NCI-H2107 treated with DMSO at 0.1 percent for 48 hours (cell line): Measurements from ENCODE around the gene ZBED5.

Source experiments
- DNase-seq: peaks from one replicate; lab custom pipeline; 2025; ENCODE audit not compliant: unreplicated experiment; lab: John Stamatoyannopoulos, UW

Gene ZBED5

DNA sequence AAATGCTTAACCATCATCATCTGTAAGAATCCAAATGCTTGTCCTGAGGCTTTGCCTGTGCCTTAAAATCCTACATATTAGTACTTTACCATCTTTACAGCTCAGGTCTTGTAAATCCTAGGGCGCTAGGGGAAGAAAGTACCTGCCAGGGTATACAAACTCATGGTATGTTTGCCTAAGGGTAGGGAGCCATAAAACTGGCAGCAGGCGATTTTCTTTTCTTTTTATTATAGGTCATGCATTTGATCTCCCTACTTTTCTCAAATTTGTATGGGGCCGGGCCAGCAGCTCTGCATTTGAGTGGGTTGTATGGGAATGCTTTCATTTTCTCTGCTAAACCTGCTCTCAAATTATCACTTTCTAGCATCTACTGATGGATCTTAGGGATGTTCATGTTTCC is 24.0 kb upstream of the ZBED5 start:
- DNase-seq: no peak

- DNase-seq: peak; percentile 27
These were observed 20.8 kb upstream of the ZBED5 start for GRCh38 chr11:10878408-10879214.

DNA sequence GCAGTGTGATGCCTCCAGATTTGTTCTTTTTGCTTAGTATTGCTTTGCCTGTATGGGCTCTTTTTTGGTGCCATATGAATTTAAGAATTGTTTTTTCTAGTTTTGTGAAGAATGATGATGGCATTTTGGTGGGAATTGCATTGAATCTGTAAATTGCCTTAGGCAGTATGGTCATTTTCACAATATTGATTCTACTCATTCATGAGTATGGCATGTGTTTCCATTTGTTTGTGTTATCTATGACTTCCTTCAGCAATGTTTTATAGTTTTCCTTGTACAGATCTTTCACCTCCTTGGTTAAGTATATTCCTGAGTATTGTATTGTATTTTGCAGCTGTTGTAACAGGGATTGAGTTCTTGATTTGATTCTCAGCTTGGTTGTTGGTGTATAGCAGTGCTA is 18.3 kb upstream of the ZBED5 start:
- no peak for DNase-seq

GRCh38 chr11:10875430-10876021 is 17.7 kb upstream of the ZBED5 start:
- no peak for DNase-seq

DNA sequence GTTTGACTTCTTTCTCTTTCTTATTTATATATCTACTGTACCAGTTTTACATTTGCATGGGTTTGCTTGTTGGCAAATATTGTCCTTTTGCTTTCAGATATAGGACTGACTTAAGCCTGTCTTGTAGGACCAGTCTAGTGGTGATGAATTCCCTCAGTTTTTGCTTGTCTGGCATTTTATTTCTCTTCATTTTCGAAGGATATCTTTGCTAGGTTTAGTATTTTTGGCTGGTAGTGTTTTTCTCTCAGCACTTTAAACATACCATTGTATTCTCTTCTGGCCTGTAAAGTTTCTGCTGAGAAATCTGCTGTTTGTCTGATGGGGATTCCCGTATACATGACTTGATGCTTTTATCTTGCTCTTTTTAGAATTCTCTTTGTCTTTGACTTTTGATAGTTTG is 14.2 kb upstream of the ZBED5 start:
- no peak for DNase-seq

GRCh38 chr11:10868352-10868751 is 10.5 kb upstream of the ZBED5 start:
- DNase-seq: no peak

- DNase-seq: no peak
These were observed 9.1 kb upstream of the ZBED5 start for GRCh38 chr11:10866893-10867331.

DNA sequence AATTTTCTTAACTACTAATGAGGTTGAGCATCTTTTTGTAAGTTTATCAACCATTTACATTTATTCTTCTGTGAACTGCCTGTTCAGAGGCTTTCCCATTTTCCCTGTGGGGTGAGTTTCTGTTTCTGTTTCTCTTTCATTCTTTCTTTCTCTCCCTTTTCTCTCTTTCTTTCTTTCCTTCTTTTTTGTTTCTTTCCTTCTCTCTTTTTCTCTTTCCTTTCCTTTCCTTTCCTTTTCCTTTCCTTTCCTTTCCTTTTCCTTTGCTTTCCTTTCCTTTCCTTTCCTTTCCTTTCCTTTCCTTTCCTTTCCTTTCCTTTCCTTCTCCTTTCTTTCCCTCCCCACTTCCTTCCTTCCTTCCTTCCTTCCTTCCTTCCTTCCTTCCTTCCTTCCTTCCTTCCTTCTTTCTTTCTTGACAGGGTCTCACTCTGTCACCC is 8.0 kb upstream of the ZBED5 start:
- DNase-seq: no peak

DNA sequence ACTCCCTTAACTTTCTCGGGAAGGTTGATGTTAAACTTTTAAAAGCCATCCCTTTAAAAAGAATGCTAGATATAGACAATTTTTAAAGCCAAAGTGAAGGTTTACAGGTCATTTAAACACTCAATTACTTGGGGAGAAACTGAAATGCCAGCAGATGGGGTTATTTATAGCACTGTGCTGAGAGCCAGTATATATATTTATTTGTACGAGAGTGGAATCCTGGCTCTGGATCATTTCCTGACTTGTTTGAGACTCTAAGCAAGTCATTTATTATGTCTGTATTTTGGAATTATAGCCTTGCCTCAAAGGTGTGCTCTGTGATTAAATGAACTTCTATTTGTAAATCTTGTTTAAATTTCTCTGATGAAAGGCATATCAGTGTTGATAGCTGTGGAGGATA is 6.8 kb upstream of the ZBED5 start:
- no peak for DNase-seq

DNA sequence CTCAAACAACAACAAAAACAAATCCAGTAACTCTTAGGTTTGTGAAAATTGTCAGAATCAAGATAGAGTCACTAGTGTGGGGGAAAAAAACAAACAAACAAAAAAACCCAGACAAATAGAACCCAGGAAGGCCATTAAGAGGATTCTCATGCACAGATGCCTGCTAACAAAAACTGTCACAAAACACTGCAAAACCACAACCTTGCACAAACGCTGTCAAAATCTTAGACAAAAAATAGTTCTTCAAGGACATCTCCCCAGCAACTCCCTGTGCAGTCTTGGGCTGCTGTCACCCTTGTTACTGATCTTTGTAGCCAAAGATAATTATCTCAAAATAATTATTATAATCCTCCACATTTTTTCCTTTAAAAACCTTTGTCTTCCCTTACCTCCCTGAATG is 4.6 kb upstream of the ZBED5 start:
- no peak for DNase-seq

- no peak for DNase-seq
These were observed 3.9 kb upstream of the ZBED5 start for GRCh38 chr11:10861799-10862198.

GRCh38 chr11:10861047-10861446 is 3.2 kb upstream of the ZBED5 start:
- no peak for DNase-seq

DNA sequence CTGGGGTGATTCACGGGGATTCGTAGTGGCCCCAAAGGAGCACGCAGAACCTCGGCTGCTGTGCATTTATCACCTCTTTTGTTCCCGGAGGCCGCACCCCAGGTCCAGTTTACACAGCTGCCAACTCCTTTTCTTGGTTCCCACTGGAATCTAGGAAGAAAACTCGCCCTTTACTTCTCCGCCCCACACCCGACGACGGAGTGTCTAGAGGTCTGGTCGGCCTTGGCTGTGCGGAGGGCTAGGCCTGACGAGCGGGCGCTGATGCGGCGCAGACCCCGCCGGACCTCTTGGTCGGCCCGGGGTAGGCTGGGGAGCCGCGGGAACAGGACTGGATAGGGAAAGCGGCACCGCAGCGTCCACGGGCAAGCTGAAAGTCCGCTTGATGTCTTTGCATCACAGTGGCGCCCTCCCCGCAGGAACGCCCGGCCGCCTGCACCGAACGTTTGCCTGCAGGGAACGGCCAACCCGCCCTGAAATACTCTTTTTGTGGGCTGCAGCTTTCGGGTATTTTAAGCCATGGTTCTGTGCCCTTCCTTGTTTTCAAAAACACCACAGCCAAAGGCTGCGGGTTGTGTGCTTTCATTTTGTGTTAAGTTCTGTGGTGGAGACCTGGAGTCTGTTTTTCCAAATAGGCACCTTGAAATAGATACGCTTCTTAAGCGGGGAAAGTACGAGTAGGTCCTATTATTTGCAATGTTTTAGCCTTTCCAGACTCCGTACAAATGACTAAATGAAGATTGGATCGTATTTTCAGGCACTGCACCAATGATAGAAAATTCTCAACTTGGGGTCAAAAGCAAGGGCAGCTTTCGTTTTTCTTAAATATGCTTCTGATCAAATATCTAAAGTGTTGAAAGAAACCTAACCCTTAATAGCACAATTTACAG is 829 bp upstream of the ZBED5 start:
- DNase-seq: peak; percentile 45

- DNase-seq: no peak
These were observed 469 bp downstream of the ZBED5 start for GRCh38 chr11:10857459-10857708.

DNA sequence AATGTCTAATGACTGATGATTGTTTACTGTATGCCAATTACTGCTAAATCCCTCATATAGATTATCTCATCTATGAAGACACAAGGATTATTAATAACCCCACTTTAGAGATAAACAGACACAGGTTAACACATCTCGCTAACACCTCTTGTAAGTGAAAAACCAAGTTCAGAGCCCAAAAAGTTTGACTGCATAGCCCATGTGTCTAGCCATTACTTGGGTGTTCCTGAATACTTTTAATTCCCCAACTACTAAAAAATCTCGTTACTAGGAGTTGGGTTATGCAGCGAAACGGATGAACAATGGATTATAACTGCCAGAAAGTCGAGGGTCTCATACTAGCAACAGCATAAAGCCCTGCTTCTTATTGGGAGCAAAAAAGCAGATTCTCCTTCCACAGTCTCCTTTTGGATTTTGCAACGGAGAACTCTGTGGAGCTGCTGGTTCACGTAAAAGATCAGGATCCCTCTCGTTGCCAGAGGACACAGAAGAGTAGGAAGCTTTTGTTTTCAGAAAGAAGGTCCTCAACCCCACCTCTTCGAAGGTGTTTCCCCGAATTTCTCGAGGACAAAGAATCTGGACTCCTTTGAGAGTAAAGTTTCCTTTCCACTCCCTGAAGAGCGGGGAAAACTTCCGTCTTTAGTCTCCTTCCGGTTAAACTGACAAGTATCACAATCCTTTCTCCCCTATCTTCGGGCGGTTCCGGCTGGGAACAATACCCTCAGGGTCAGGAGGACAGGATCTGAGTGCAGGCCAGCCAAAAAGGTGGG is 979 bp downstream of the ZBED5 start:
- no peak for DNase-seq

GRCh38 chr11:10855295-10855694 is 2.6 kb downstream of the ZBED5 start:
- no peak for DNase-seq

- no peak for DNase-seq
These were observed 9.6 kb downstream of the ZBED5 start for GRCh38 chr11:10847960-10848860.

DNA sequence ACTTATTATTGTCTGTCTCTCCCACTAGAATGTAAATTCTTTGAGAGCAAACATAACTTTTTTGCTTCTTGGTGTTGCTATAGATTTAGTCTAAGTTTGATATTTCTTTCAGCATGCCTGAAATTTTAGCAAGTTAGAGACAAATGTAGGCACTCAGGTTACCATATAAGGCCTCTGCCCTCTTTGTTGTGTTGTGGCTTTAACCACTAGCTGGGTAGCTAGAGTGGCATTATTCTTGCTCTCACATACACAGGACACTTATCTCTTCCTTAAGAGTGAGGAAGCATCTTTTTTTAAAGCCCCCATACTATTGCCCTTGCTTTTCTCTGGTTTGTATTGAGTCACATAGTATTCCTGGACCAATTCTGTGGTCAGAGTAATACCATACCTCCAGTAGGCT is 11.2 kb downstream of the ZBED5 start:
- DNase-seq: no peak

GRCh38 chr11:10845589-10845988 is 12.3 kb downstream of the ZBED5 start:
- DNase-seq: no peak

DNA sequence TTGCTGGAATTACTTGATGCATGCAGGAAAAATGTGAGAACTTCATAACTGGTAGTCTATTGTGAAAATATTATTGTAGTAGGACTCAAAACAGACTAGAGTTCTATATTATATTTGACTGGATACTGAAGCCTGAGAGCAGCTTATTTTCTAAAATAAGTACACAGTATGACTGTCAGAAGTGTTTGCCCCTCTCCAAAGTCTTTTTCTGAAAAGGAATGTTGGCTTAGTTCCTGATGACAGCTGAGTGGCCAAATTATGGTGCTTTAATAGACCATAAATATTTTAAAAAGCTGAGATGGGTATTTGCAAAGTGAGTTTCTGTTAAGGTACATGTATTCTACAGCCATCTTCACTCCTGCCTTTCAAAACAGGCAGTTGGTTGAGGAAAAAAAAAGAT is 13.1 kb downstream of the ZBED5 start:
- DNase-seq: no peak
